GM18505 (cell line): ENCODE measurements around the gene NOL4L.

Experiments used
- ATAC-seq: cut with Tn5 transposase; IDR thresholded peaks from one replicate; pipeline ENCODE4 v1.9.1; 2021; ENCODE audit not compliant: unreplicated experiment
- POLR2A ChIP-seq: IDR thresholded peaks from 4 replicates; pipeline ENCODE4 v1.6.1; 2011; ENCODE audit warnings: borderline replicate concordance; ENCODE audit not compliant: insufficient read depth, insufficient read length; ENCODE audit errors: extremely low read depth

The NOL4L gene

GRCh38 chr20:32436968-32437367 is 148.2 kb downstream of the NOL4L start:
- no peak for ATAC-seq
- no peak for TF ChIP-seq POLR2A

GRCh38 chr20:32436142-32436861 is 148.8 kb downstream of the NOL4L start:
- ATAC-seq = no peak

GRCh38 chr20:32435449-32436107 is 149.6 kb downstream of the NOL4L start:
- ATAC-seq = no peak
- no peak for TF ChIP-seq POLR2A

More at GRCh38 chr20:32436142-32436861, 148.8 kb downstream of the NOL4L start:
- TF ChIP-seq POLR2A = no peak

- TF ChIP-seq POLR2A = no peak
- ATAC-seq = no peak
Observed at GRCh38 chr20:32434434-32434833, 150.7 kb downstream of the NOL4L start.

- ATAC-seq = no peak
- TF ChIP-seq POLR2A = no peak
Observed at GRCh38 chr20:32433311-32434021, 151.7 kb downstream of the NOL4L start.

- TF ChIP-seq POLR2A = no peak
- no peak for ATAC-seq
Observed at GRCh38 chr20:32432277-32432676, 152.9 kb downstream of the NOL4L start.

- no peak for TF ChIP-seq POLR2A
- no peak for ATAC-seq
Observed at GRCh38 chr20:32431457-32431856, 153.7 kb downstream of the NOL4L start.

- no peak for ATAC-seq
- no peak for TF ChIP-seq POLR2A
Observed at GRCh38 chr20:32429745-32430360, 155.3 kb downstream of the NOL4L start.

- ATAC-seq = no peak
- no peak for TF ChIP-seq POLR2A
Observed at GRCh38 chr20:32429343-32429742, 155.8 kb downstream of the NOL4L start.

GRCh38 chr20:32427996-32428395 is 157.1 kb downstream of the NOL4L start:
- no peak for ATAC-seq

GRCh38 chr20:32421290-32421689 is 163.8 kb downstream of the NOL4L start:
- ATAC-seq = no peak
- TF ChIP-seq POLR2A = no peak

More at GRCh38 chr20:32427996-32428395, 157.1 kb downstream of the NOL4L start:
- TF ChIP-seq POLR2A = no peak

GRCh38 chr20:32418376-32418775 is 166.8 kb downstream of the NOL4L start:
- no peak for TF ChIP-seq POLR2A
- ATAC-seq = no peak

GRCh38 chr20:32416206-32416605 is 168.9 kb downstream of the NOL4L start:
- no peak for ATAC-seq
- TF ChIP-seq POLR2A = no peak
